Measurements from ENCODE around the gene UMOD.

- no peak for TF ChIP-seq POLR2A (IDR thresholded peaks at IDR 0.05; ENCODE audit: low read depth, low read length)
- TF ChIP-seq TAF1 (IDR thresholded peaks at IDR 0.05; ENCODE audit: low read depth, low read length): no peak
- TF ChIP-seq SPI1 (IDR thresholded peaks at IDR 0.05; ENCODE audit: low read depth, low read length): no peak
Measured at GRCh38 chr16:20329392-20330138, 22.9 kb downstream of the UMOD start.

All from GM12891 (cell line).